Measurements from ENCODE around the gene VRK1. TPM values are rescaled to one million over a fixed set of nuclear protein-coding genes. Genes with fewer than 3 reads are reported as not detected.

VRK1 gene
- total RNA-seq, 1 donor from 2014 or later: 9.3 TPM

DNA sequence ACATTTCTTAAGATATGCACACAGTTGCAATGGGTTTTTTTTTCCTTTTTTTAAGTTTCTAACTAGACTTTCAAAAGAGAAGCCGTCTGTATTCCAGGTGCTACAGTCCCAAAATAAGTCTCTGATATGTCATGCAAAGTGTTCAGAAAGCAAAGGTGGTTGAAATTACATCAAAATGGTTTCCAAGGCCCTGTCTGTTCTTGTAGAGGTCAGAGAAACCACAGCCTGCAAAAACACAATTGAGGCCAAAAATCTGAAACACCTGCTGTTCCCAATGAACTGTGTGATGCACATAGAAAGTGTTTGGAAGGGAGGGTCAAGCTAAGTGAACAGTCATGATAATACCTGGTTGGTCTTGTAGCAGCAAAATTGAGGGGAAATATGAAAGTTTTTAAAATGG lies 91.0 kb downstream of the VRK1 start:
- H3K27me3 Mint-ChIP-seq (ENCODE audit: low read depth): no peaks in the 10 kb centered on the region
- H3K9me3 Mint-ChIP-seq (ENCODE audit: low read depth): no peaks in the 10 kb centered on the region
- peaks cover 5% of the 10 kb centered on the region for H3K4me1 Mint-ChIP-seq (ENCODE audit: low read depth)
- no peaks in the 10 kb centered on the region for H3K36me3 Mint-ChIP-seq (ENCODE audit: low read depth)
- TF ChIP-seq, protein P1, sequence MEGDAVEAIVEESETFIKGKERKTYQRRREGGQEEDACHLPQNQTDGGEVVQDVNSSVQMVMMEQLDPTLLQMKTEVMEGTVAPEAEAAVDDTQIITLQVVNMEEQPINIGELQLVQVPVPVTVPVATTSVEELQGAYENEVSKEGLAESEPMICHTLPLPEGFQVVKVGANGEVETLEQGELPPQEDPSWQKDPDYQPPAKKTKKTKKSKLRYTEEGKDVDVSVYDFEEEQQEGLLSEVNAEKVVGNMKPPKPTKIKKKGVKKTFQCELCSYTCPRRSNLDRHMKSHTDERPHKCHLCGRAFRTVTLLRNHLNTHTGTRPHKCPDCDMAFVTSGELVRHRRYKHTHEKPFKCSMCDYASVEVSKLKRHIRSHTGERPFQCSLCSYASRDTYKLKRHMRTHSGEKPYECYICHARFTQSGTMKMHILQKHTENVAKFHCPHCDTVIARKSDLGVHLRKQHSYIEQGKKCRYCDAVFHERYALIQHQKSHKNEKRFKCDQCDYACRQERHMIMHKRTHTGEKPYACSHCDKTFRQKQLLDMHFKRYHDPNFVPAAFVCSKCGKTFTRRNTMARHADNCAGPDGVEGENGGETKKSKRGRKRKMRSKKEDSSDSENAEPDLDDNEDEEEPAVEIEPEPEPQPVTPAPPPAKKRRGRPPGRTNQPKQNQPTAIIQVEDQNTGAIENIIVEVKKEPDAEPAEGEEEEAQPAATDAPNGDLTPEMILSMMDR (IDR thresholded peaks at IDR 0.05): no peak
- no peak overlapping the region for H3K4me3 Mint-ChIP-seq (ENCODE audit: unreplicated experiment)
- no peak for DNase-seq (ENCODE audit: low spot score)
- H3K27ac Mint-ChIP-seq (ENCODE audit: unreplicated experiment): no peak overlapping the region

DNA sequence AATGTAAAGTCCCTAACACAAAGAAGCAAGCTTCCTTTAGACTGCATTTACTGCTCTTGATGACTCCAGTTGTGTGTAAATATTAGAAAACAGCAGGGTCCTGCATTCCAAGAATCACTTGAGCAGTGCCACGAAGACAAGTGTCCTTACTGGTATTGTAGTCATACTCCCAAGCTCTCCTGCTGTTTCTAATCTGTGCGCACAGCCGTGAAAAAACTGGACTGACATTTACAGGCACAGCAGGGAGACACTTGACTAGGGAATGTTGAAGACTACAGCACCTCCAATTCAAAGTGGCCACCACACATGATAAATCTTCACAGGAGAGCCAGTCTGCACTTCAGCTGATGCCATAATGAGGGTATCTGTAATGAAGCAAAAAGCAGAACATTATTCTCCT lies 91.4 kb downstream of the VRK1 start:
- no peaks in the 10 kb centered on the region for H3K36me3 Mint-ChIP-seq (ENCODE audit: low read depth)
- TF ChIP-seq, protein P1 (IDR thresholded peaks at IDR 0.05): no peak
- no peaks in the 10 kb centered on the region for H3K27me3 Mint-ChIP-seq (ENCODE audit: low read depth)
- no peaks in the 10 kb centered on the region for H3K9me3 Mint-ChIP-seq (ENCODE audit: low read depth)
- H3K4me1 Mint-ChIP-seq (ENCODE audit: low read depth): peaks cover 5% of the 10 kb centered on the region
- no peak overlapping the region for H3K4me3 Mint-ChIP-seq (ENCODE audit: unreplicated experiment)
- DNase-seq (ENCODE audit: low spot score): no peak
- no peak overlapping the region for H3K27ac Mint-ChIP-seq (ENCODE audit: unreplicated experiment)

DNA sequence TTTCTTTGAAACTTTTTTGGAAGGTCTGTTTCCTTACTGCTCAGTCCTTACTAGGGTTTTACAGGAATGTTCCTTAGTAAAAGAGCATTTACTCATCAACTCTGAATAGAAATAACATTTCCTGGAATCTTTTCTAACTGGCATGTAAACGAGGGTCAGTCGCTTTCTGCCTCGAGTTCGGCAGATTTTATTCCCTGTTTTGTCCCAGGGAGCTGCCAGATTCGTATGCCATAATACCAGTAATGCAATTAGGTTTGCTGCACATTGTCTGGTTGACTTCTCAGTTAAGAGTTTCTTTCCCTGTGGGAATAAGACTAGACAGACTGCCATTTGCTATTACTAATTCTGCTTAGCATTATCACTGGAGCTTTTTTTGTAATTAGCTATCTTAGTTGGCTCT lies 91.9 kb downstream of the VRK1 start:
- DNase-seq (ENCODE audit: low spot score): no peak
- Mint-ChIP-seq H3K9me3 (ENCODE audit: low read depth) (no peaks in the 10 kb centered on the region), H3K27me3 (ENCODE audit: low read depth) (no peaks in the 10 kb centered on the region), H3K4me3 (ENCODE audit: unreplicated experiment) (no peak overlapping the region), H3K4me1 (ENCODE audit: low read depth) (peaks cover 5% of the 10 kb centered on the region), H3K27ac (ENCODE audit: unreplicated experiment) (no peak overlapping the region), H3K36me3 (ENCODE audit: low read depth) (no peaks in the 10 kb centered on the region)
- TF ChIP-seq, protein P1 (IDR thresholded peaks at IDR 0.05): no peak

DNA sequence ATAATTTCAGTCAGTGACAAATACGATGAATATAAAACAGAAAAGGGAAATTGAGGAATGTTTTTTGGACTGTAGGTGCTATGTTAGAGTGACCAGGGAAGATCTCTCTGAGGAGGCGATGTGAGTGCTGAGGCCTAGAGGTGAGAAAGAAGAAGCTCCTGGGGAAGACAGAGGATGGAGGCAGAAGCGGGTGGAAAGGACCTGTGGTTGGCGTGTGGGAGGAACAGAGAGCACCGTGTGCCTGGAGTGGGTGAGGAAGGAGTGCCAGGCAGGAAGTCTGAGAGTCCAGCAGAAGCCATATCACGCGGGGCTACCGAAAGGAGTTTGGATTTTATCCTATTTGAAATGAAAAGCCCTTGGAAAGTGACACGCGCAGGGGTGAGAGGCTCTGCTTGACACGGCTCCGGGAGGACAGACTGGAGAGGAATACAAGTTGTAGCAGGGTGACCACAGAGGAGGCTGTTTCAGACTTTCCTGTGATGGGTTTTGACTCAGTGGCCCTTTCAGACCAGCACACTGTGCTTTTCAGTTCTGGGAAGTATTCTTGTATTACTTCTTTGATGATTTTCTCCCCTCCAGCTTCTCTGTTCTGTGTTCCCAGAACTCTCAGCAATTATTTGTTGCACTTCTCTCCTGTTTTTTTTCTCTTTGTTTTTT lies 96.9 kb downstream of the VRK1 start:
- Mint-ChIP-seq H3K4me3 (ENCODE audit: unreplicated experiment) (no peak overlapping the region), H3K27me3 (ENCODE audit: low read depth) (no peaks in the 10 kb centered on the region), H3K27ac (ENCODE audit: unreplicated experiment) (no peak overlapping the region), H3K9me3 (ENCODE audit: low read depth) (no peaks in the 10 kb centered on the region), H3K36me3 (ENCODE audit: low read depth) (no peaks in the 10 kb centered on the region), H3K4me1 (ENCODE audit: low read depth) (peaks cover 10% of the 10 kb centered on the region)
- no peak for DNase-seq (ENCODE audit: low spot score)
- TF ChIP-seq, protein P1 (IDR thresholded peaks at IDR 0.05): no peak

DNA sequence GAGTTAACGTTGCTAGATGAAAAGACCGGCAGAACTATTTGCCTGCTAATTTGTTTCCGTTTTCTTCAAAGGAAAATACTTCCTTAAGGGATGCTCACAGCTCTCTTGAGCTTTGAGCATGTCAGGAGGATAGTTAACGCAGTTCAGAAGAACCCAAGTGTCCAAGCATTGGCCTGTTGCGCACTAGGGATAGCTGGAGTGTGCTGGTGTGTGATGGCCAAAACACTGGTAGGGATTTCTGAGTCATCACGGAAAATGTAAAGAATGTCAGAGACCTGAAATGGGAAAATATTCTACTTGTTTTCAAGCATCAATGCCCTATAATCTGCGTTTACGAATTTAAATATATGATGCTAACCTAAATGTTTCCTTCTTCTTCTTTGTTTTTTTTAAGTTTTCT lies 97.8 kb downstream of the VRK1 start:
- Mint-ChIP-seq H3K9me3 (ENCODE audit: low read depth) (no peaks in the 10 kb centered on the region), H3K27ac (ENCODE audit: unreplicated experiment) (no peak overlapping the region), H3K4me1 (ENCODE audit: low read depth) (peaks cover 10% of the 10 kb centered on the region), H3K4me3 (ENCODE audit: unreplicated experiment) (no peak overlapping the region), H3K27me3 (ENCODE audit: low read depth) (no peaks in the 10 kb centered on the region), H3K36me3 (ENCODE audit: low read depth) (no peaks in the 10 kb centered on the region)
- no peak for DNase-seq (ENCODE audit: low spot score)
- TF ChIP-seq, protein P1 (IDR thresholded peaks at IDR 0.05): no peak
